Measurements from ENCODE around the gene NCKAP1.
"Not testable (repeated sequence)": the region's sequence is repeated elsewhere in the genome, so short reads cannot be mapped to it uniquely, and the experiment has no call there.

The NCKAP1 gene

GRCh38 chr2:182906454-182906853 lies 131.8 kb downstream of the NCKAP1 start:
- DNase-seq = no peak

- DNase-seq = no peak
Measured at GRCh38 chr2:182904844-182905243, 133.4 kb downstream of the NCKAP1 start.

- DNase-seq = no peak
Measured at GRCh38 chr2:182903566-182903965, 134.7 kb downstream of the NCKAP1 start.

GRCh38 chr2:182901748-182902147 lies 136.5 kb downstream of the NCKAP1 start:
- no peak for DNase-seq

- no peak for DNase-seq
Measured at GRCh38 chr2:182898718-182899117, 139.5 kb downstream of the NCKAP1 start.

GRCh38 chr2:182897137-182897536 lies 141.1 kb downstream of the NCKAP1 start:
- no peak for DNase-seq

- no peak for DNase-seq
Measured at GRCh38 chr2:182895798-182896197, 142.5 kb downstream of the NCKAP1 start.

GRCh38 chr2:182895169-182895568 lies 143.1 kb downstream of the NCKAP1 start:
- DNase-seq = no peak

GRCh38 chr2:182894174-182894573 lies 144.1 kb downstream of the NCKAP1 start:
- no peak for DNase-seq

GRCh38 chr2:182893666-182894065 lies 144.6 kb downstream of the NCKAP1 start:
- DNase-seq = no peak

- not testable (repeated sequence) for DNase-seq
Measured at GRCh38 chr2:182893035-182893434, 145.2 kb downstream of the NCKAP1 start.

GRCh38 chr2:182891611-182892010 lies 146.6 kb downstream of the NCKAP1 start:
- DNase-seq = no peak

GRCh38 chr2:182890773-182891378 lies 147.4 kb downstream of the NCKAP1 start:
- no peak for DNase-seq

- no peak for DNase-seq
Measured at GRCh38 chr2:182890305-182890704, 148.0 kb downstream of the NCKAP1 start.

GRCh38 chr2:182887753-182888415 lies 150.4 kb downstream of the NCKAP1 start:
- DNase-seq = no peak

GRCh38 chr2:182887093-182887492 lies 151.2 kb downstream of the NCKAP1 start:
- no peak for DNase-seq

- DNase-seq = no peak
Measured at GRCh38 chr2:182885771-182886170, 152.5 kb downstream of the NCKAP1 start.

GRCh38 chr2:182883451-182883850 lies 154.8 kb downstream of the NCKAP1 start:
- no peak for DNase-seq

- not testable (repeated sequence) for DNase-seq
Measured at GRCh38 chr2:182880100-182880499, 158.2 kb downstream of the NCKAP1 start.

GRCh38 chr2:182876653-182877052 lies 161.6 kb downstream of the NCKAP1 start:
- DNase-seq = not testable (repeated sequence)

- DNase-seq = no peak
Measured at GRCh38 chr2:182870227-182870626, 168.0 kb downstream of the NCKAP1 start.

GRCh38 chr2:182868054-182868796 lies 170.0 kb downstream of the NCKAP1 start:
- DNase-seq = no peak

- DNase-seq = no peak
Measured at GRCh38 chr2:182867426-182868053, 170.7 kb downstream of the NCKAP1 start.
